Cardiac muscle cell (in vitro differentiated cells and primary cell): ENCODE results near the gene PRR5. TPM values are rescaled to one million over a fixed set of nuclear protein-coding genes. Genes with fewer than 3 reads are reported as not detected.

Experiments
- DNase-seq, 2 donors: peaks; one replicate each; pipeline versions ENCODE4 v3.0.0 to v3.0.0-alpha.2; 2010 to 2017; ENCODE audit warnings: low read depth in 1 of 2, low spot score in 1 of 2
- H3K27ac ChIP-seq: fragments of 200-600 bp; sonication (generic); 2 replicates; pipeline ENCODE4 v1.5.1; 2016
- H3K27me3 ChIP-seq: fragments of 200-600 bp; sonication (generic); 2 replicates; pipeline ENCODE4 v1.6.0; 2016; ENCODE audit warnings: control low read depth
- H3K36me3 ChIP-seq: fragments of 200-600 bp; sonication (generic); 2 replicates; pipeline ENCODE4 v1.5.1; 2016; ENCODE audit warnings: control low read depth
- H3K4me1 ChIP-seq: fragments of 200-600 bp; sonication (generic); 2 replicates; pipeline ENCODE4 v1.8.1; 2017; ENCODE audit warnings: low read depth, mild to moderate bottlenecking, mixed run types
- H3K4me3 ChIP-seq: fragments of 200-600 bp; sonication (generic); 2 replicates; pipeline ENCODE4 v1.5.1; 2016; ENCODE audit warnings: mild to moderate bottlenecking
- H3K9me3 ChIP-seq: fragments of 200-600 bp; sonication (generic); 2 replicates; pipeline ENCODE4 v1.5.1; 2017; ENCODE audit warnings: low read depth, mild to moderate bottlenecking, control low read depth
- polyA plus RNA-seq: library from polyadenylated mRNA; unstranded; fragments of >200 nt; fragmentation: Nextera tagmentation; extraction: Ambion mirVana; gene quantifications from 2 replicates; pipeline ENCODE4 v1.2.1, GENCODE V29; 2016
- total RNA-seq: library from RNA; depleted of rRNA; stranded (reverse); fragments of >200 nt; gene quantifications from 2 replicates; pipeline ENCODE4 v1.2.3, GENCODE V29; 2016
- TF ChIP-seq, protein P1 (sequence below): IDR thresholded peaks from 2 replicates; pipeline ENCODE4 v1.5.1; 2012; ENCODE audit warnings: low read depth, mild to moderate bottlenecking, low read length

The PRR5 gene
- total and polyA plus RNA-seq, 2 experiments from 2014 or later = 36.5 to 41.7 TPM

GRCh38 chr22:44723801-44724200 lies 21.8 kb downstream of the PRR5 start:
- Histone ChIP-seq H3K4me1 (peaks cover 13% of the 10 kb centered on the region), H3K36me3 (no peaks in the 10 kb centered on the region), H3K27ac (peak overlapping the region; percentile 31), H3K4me3 (no peak overlapping the region), H3K9me3 (no peaks in the 10 kb centered on the region), H3K27me3 (no peaks in the 10 kb centered on the region)
- peak in 1 of 2 donors; percentile 43 for DNase-seq
- TF ChIP-seq, protein P1, sequence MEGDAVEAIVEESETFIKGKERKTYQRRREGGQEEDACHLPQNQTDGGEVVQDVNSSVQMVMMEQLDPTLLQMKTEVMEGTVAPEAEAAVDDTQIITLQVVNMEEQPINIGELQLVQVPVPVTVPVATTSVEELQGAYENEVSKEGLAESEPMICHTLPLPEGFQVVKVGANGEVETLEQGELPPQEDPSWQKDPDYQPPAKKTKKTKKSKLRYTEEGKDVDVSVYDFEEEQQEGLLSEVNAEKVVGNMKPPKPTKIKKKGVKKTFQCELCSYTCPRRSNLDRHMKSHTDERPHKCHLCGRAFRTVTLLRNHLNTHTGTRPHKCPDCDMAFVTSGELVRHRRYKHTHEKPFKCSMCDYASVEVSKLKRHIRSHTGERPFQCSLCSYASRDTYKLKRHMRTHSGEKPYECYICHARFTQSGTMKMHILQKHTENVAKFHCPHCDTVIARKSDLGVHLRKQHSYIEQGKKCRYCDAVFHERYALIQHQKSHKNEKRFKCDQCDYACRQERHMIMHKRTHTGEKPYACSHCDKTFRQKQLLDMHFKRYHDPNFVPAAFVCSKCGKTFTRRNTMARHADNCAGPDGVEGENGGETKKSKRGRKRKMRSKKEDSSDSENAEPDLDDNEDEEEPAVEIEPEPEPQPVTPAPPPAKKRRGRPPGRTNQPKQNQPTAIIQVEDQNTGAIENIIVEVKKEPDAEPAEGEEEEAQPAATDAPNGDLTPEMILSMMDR = no peak

- TF ChIP-seq, protein P1 = no peak
- H3K27me3 ChIP-seq = no peaks in the 10 kb centered on the region
- peak in 1 of 2 donors; percentile 54 for DNase-seq
- H3K9me3 ChIP-seq = no peaks in the 10 kb centered on the region
- H3K36me3 ChIP-seq = no peaks in the 10 kb centered on the region
- H3K4me3 ChIP-seq = no peak overlapping the region
- H3K27ac ChIP-seq = peak overlapping the region; percentile 31
- H3K4me1 ChIP-seq = peaks cover 8% of the 10 kb centered on the region
Observed at GRCh38 chr22:44724416-44724815, 22.4 kb downstream of the PRR5 start.

DNA sequence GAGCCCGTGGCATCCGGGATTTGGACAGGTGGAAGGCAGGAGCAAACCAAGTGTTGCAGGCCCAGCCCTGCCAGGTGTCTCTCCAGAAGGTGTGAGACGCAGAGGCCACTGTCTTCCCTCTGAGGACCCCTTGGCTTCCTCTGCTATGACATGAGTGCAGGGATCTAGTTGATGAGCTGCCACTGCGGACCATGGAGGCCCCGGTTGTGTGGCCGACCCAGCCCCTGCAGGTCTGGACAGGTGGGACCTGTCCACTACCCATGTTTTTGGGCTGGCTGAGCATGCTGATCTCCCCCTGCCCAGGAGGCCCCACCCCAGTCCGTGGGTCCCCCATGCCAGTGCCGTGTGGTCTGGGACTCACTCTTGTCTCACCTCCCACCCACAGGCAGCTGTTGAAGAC lies 22.9 kb downstream of the PRR5 start:
- Histone ChIP-seq H3K27me3 (no peaks in the 10 kb centered on the region), H3K36me3 (no peaks in the 10 kb centered on the region), H3K27ac (peak overlapping the region; percentile 31), H3K9me3 (no peaks in the 10 kb centered on the region), H3K4me1 (peaks cover 8% of the 10 kb centered on the region), H3K4me3 (no peak overlapping the region)
- no peak for DNase-seq
- TF ChIP-seq, protein P1 = no peak

GRCh38 chr22:44726439-44726838 lies 24.4 kb downstream of the PRR5 start:
- Histone ChIP-seq H3K27ac (no peak overlapping the region), H3K36me3 (no peaks in the 10 kb centered on the region), H3K4me3 (no peak overlapping the region), H3K27me3 (no peaks in the 10 kb centered on the region), H3K4me1 (peaks cover 8% of the 10 kb centered on the region), H3K9me3 (no peaks in the 10 kb centered on the region)
- TF ChIP-seq, protein P1 = no peak
- DNase-seq = no peak

- no peaks in the 10 kb centered on the region for H3K9me3 ChIP-seq
- TF ChIP-seq, protein P1 = no peak
- DNase-seq = no peak
- no peaks in the 10 kb centered on the region for H3K27me3 ChIP-seq
- H3K4me3 ChIP-seq = no peak overlapping the region
- H3K36me3 ChIP-seq = no peaks in the 10 kb centered on the region
- no peak overlapping the region for H3K27ac ChIP-seq
- peaks cover 8% of the 10 kb centered on the region for H3K4me1 ChIP-seq
Observed at GRCh38 chr22:44727148-44727547, 25.1 kb downstream of the PRR5 start.

GRCh38 chr22:44727709-44728108 lies 25.7 kb downstream of the PRR5 start:
- Histone ChIP-seq H3K27ac (no peak overlapping the region), H3K9me3 (no peaks in the 10 kb centered on the region), H3K4me1 (peaks cover 8% of the 10 kb centered on the region), H3K36me3 (no peaks in the 10 kb centered on the region), H3K27me3 (no peaks in the 10 kb centered on the region), H3K4me3 (no peak overlapping the region)
- TF ChIP-seq, protein P1 = no peak
- DNase-seq = no peak
